Esophagus muscularis mucosa (tissue), 4 donors: ENCODE measurements around the gene PIM2.

ENCODE experiments used
- EP300 ChIP-seq: sonication (generic); formaldehyde crosslinking; IDR thresholded peaks from one replicate; pipeline ENCODE4 v1.6.1; 2017; ENCODE audit warnings: antibody characterized with exemption
- POLR2A ChIP-seq: fragments of 450-650 bp; IDR thresholded peaks from one replicate; pipeline ENCODE4 v1.6.1; 2017; ENCODE audit warnings: antibody characterized with exemption, moderate library complexity, mild to moderate bottlenecking, low read depth
- POLR2AphosphoS5 ChIP-seq, 2 donors: sonication (generic); formaldehyde crosslinking; IDR thresholded peaks; one replicate each; pipeline ENCODE4 v1.6.1; 2017; ENCODE audit warnings: antibody characterized with exemption in 2 of 2
- TF ChIP-seq, protein P1 (sequence below), 3 experiments: fragments of 200-600 bp in 2 of 3; fragments of 450-650 bp in 1 of 3; sonication (generic) in 2 of 3; IDR thresholded peaks; one replicate each; pipeline ENCODE4 v1.5.1; 2017 to 2019; ENCODE audit warnings: antibody characterized with exemption in 3 of 3, mild to moderate bottlenecking in 2 of 3, moderate library complexity in 1 of 3

DNA sequence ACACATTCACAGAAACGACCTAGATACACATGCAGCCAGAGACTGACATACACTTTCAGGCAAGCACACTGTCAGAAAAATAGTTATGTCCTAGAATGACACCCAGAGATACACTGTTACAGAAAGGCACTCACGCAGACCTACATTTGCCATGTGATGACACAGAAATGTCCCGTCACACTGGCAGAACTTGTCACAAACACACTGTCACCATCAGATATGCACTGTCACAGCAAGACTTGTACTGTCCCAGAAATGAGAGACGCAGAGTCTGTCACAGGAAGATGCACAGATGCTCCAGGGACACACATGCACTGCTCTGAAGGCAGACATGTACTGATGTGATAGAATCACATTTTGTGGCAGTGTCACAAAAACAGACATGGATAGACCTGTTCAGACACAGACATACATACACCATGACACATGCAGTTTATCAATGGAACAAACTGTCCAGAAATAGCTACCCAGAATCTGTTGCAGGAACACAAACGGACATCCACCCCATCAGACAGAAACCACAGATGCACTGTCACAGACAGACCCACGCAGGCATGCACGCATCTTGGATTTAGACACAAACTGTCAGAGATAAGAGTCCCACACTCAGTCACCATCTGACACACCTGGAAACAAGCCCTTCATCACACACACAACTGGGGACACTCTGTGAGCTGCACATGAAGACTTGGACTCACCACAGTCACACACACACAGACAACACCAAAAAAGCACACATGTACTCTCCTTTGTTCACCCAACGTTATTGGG is 1.3 kb upstream of the PIM2 start:
- no peak for TF ChIP-seq POLR2A
- TF ChIP-seq, protein P1, sequence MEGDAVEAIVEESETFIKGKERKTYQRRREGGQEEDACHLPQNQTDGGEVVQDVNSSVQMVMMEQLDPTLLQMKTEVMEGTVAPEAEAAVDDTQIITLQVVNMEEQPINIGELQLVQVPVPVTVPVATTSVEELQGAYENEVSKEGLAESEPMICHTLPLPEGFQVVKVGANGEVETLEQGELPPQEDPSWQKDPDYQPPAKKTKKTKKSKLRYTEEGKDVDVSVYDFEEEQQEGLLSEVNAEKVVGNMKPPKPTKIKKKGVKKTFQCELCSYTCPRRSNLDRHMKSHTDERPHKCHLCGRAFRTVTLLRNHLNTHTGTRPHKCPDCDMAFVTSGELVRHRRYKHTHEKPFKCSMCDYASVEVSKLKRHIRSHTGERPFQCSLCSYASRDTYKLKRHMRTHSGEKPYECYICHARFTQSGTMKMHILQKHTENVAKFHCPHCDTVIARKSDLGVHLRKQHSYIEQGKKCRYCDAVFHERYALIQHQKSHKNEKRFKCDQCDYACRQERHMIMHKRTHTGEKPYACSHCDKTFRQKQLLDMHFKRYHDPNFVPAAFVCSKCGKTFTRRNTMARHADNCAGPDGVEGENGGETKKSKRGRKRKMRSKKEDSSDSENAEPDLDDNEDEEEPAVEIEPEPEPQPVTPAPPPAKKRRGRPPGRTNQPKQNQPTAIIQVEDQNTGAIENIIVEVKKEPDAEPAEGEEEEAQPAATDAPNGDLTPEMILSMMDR (IDR thresholded peaks at IDR 0.05) = no peak
- TF ChIP-seq POLR2AphosphoS5 (IDR thresholded peaks at IDR 0.05) = no peak
- no peak for TF ChIP-seq EP300
